Ovary (tissue), 9 donors: ENCODE results near the gene PAX2. TPM values are rescaled to one million over a fixed set of nuclear protein-coding genes. Genes with fewer than 3 reads are reported as not detected.

Experiments
- DNase-seq, 5 donors: peaks; one replicate each; pipeline ENCODE4 v3.0.0-alpha.2; 2019 to 2020
- H3K27ac ChIP-seq, 2 donors: fragments of 200-600 bp; one replicate each; pipeline versions ENCODE4 v1.5.1 to v1.8.0; 2019 to 2022
- H3K27me3 ChIP-seq: fragments of 200-600 bp; one replicate; pipeline ENCODE4 v1.8.0; 2022
- H3K36me3 ChIP-seq: fragments of 200-600 bp; sonication (generic); one replicate; pipeline ENCODE4 v1.5.1; 2019
- H3K4me1 ChIP-seq: one replicate; pipeline ENCODE4 v1.8.1; 2013; ENCODE audit warnings: mild to moderate bottlenecking, moderate library complexity; ENCODE audit not compliant: insufficient read depth
- H3K4me3 ChIP-seq: fragments of 200-600 bp; sonication (generic); one replicate; pipeline ENCODE4 v1.5.1; 2017
- H3K9me3 ChIP-seq, 2 donors: fragments of 200-600 bp in 1 of 2; sonication (generic) in 1 of 2; one replicate each; pipeline versions ENCODE4 v1.5.1 to v1.8.1; 2013 to 2019; ENCODE audit warnings: mild to moderate bottlenecking in 1 of 2, moderate library complexity in 1 of 2
- CTCF ChIP-seq, 3 donors: fragments of 450-650 bp in 2 of 3; fragments of 200-600 bp in 1 of 3; IDR thresholded peaks; one replicate each; pipeline versions ENCODE4 v1.5.1 to v1.8.0; 2016 to 2022; ENCODE audit warnings: antibody characterized with exemption in 3 of 3, mild to moderate bottlenecking in 1 of 3
- EP300 ChIP-seq: sonication (generic); formaldehyde crosslinking; IDR thresholded peaks from one replicate; pipeline ENCODE4 v1.6.1; 2017; ENCODE audit warnings: antibody characterized with exemption
- POLR2A ChIP-seq: fragments of 450-650 bp; IDR thresholded peaks from one replicate; pipeline ENCODE4 v1.6.1; 2017; ENCODE audit warnings: antibody characterized with exemption, mild to moderate bottlenecking, moderate library complexity
- WGBS, 3 donors: extraction: QIAGEN DNeasy Blood & Tissue Kit in 1 of 3; methylation state at CpG; one replicate each; pipeline versions ENCODE4 v1.1.5 to v1.1.7; 2013 to 2017; 5-methylcytosine and 5-hydroxymethylcytosine counted together
- intact Hi-C, 4 donors: fragments of 100-400 bp; cut with DNase I; formaldehyde crosslinking; loops; one replicate each; pipeline versions ENCODE4 v1.11.0 to v1.15.1; 2022 to 2023
- polyA plus RNA-seq, 2 donors: library from polyadenylated mRNA; stranded (reverse); fragments of 200-250 nt in 1 of 2; fragments of 350-450 nt in 1 of 2; fragmentation: Illumina TruSeq in 1 of 2; extraction: RNeasy Lipid Tissue Mini Kit (QIAGEN cat#74804) in 1 of 2; gene quantifications; one replicate each; pipeline ENCODE4 v1.2.3, GENCODE V29; 2013 to 2014
- total RNA-seq, 7 donors: library from RNA; depleted of rRNA in 2 of 7; stranded (reverse); fragments of >200 nt in 2 of 7; fragmentation: NEBNext Ultra II Directional in 3 of 7; extraction: Animal tissue kit (Norgen Biotek cat#: 25700) in 3 of 7; gene quantifications; one replicate each; pipeline versions ENCODE4 v1.1.0 to v1.2.4, GENCODE V29; 2016 to 2023
- donor health status: DM: no; HTN: no; CAD: no; lungs with moderate emphysema.
- donor health status: DM: no; HTN: no; CAD: no.
- donor health status: Bipolar disorder and iron deficiency.
- donor health status: DM: yes; HTN: yes; CAD: no.
- donor health status: DM: no; HTN: no; CAD: no.
- donor health status: DM: yes; HTN: yes; CAD: no.

The PAX2 gene
- total and polyA plus RNA-seq, 9 donors = 0.04 to 10.8 (median 2.4) TPM; not detected in 3

GRCh38 chr10:100775386-100775785 lies 30.0 kb downstream of the PAX2 start:
- intact Hi-C loops = no loop called here
- no peak for DNase-seq

GRCh38 chr10:100775871-100776270 lies 30.5 kb downstream of the PAX2 start:
- Histone ChIP-seq H3K27me3 (no peaks in the 10 kb centered on the region), H3K27ac (no peak overlapping the region), H3K4me3 (no peak overlapping the region), H3K4me1 (no peaks in the 10 kb centered on the region), H3K9me3 (peaks cover 0 to 3% of the 10 kb centered on the region in 2 donors), H3K36me3 (no peaks in the 10 kb centered on the region)
- intact Hi-C loops = no loop called here
- TF ChIP-seq POLR2A (no peak), CTCF (IDR thresholded peaks at IDR 0.05) (no peak), EP300 (no peak)
- 29 to 37% (median 36%) methylated on average over 4 of the region's 4 CpGs for WGBS, 3 donors
- DNase-seq = no peak

More at GRCh38 chr10:100775386-100775785, 30.0 kb downstream of the PAX2 start:
- 50 to 57% (median 55%) methylated on average over 5 of the region's 5 CpGs for WGBS, 3 donors
- TF ChIP-seq EP300 (no peak), POLR2A (no peak), CTCF (IDR thresholded peaks at IDR 0.05) (no peak)
- H3K27ac ChIP-seq = no peak overlapping the region
- no peaks in the 10 kb centered on the region for H3K36me3 ChIP-seq
- no peak overlapping the region for H3K4me3 ChIP-seq
- H3K27me3 ChIP-seq = no peaks in the 10 kb centered on the region
- no peaks in the 10 kb centered on the region for H3K4me1 ChIP-seq
- peaks cover 0 to 3% of the 10 kb centered on the region in 2 donors for H3K9me3 ChIP-seq

DNA sequence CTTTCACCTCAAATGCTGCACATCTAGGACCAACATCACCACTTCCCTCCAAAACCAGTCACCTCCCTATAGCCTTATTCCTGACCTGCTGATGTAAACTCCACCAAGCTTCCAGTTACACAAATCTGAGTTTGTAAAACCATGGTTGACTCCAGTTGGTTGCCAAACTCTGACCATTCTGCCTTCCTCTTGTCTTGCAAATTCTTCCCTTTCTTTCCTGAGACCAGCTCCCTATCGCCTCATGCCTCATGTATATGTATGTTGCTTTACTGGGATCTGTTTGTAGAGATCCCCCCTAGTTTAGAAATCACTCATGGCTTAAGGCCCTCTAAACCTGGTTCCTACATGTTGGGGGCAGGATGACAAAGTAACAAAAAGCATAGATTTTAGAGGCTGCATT lies 31.3 kb downstream of the PAX2 start:
- no peaks in the 10 kb centered on the region for H3K36me3 ChIP-seq
- no peak for TF ChIP-seq CTCF (IDR thresholded peaks at IDR 0.05)
- TF ChIP-seq POLR2A = no peak
- no peak for TF ChIP-seq EP300
- H3K4me3 ChIP-seq = no peak overlapping the region
- H3K27ac ChIP-seq = no peak overlapping the region
- H3K27me3 ChIP-seq = no peaks in the 10 kb centered on the region
- WGBS, 3 donors = 0 to 92% (median 89%) methylated on average over 1 of the region's 1 CpG
- no peaks in the 10 kb centered on the region for H3K4me1 ChIP-seq
- intact Hi-C loops = no loop called here
- H3K9me3 ChIP-seq = peaks cover 0 to 3% of the 10 kb centered on the region in 2 donors
- DNase-seq = no peak

DNA sequence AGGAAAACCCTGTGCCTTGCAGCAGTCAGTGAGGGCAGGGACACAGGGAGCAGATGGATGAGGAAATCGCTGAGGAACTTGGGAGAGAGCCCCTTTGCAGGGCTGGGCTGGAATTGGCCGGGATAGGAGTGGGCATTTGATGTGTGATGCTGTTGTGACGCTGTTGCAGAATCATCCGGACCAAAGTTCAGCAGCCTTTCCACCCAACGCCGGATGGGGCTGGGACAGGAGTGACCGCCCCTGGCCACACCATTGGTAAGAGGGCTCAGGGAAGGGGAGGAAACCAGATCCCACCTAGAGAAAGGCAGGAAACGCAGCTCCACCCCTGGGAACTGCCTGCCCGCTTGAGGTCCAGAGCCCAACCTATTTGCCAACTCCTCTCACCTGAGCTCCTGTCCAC lies 33.9 kb downstream of the PAX2 start:
- peaks cover 0 to 3% of the 10 kb centered on the region in 2 donors for H3K9me3 ChIP-seq
- H3K27me3 ChIP-seq = no peaks in the 10 kb centered on the region
- no peak for TF ChIP-seq POLR2A
- TF ChIP-seq CTCF (IDR thresholded peaks at IDR 0.05) = no peak
- TF ChIP-seq EP300 = no peak
- no peak for DNase-seq
- intact Hi-C loops = no loop called here
- no peak overlapping the region for H3K4me3 ChIP-seq
- H3K4me1 ChIP-seq = no peaks in the 10 kb centered on the region
- no peaks in the 10 kb centered on the region for H3K36me3 ChIP-seq
- WGBS, 3 donors = 80 to 84% (median 84%) methylated on average over 9 of the region's 9 CpGs
- no peak overlapping the region for H3K27ac ChIP-seq
